ENCODE results near the gene RAB12. TPM values are rescaled to one million over a fixed set of nuclear protein-coding genes. Genes with fewer than 3 reads are reported as not detected.
A peak's percentile ranks its signal among the peaks of the same experiment; 100 is the strongest.

Gene RAB12, protein sequence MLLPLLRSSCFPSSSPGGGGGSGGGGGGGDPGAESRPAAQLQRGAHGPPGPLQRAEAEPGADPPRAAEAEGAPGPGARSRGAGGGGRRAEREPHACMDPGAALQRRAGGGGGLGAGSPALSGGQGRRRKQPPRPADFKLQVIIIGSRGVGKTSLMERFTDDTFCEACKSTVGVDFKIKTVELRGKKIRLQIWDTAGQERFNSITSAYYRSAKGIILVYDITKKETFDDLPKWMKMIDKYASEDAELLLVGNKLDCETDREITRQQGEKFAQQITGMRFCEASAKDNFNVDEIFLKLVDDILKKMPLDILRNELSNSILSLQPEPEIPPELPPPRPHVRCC
- 103 TPM for total RNA-seq
- long read RNA-seq, transcript RAB12-203 (6 exons, 2,145 nt): major isoform, 11 of 11 reads
- long read RNA-seq, partial matches to known transcripts: 0 of 11 reads
- long read RNA-seq, other reads (novel, unspliced or antisense): 0 of 11 reads

DNA sequence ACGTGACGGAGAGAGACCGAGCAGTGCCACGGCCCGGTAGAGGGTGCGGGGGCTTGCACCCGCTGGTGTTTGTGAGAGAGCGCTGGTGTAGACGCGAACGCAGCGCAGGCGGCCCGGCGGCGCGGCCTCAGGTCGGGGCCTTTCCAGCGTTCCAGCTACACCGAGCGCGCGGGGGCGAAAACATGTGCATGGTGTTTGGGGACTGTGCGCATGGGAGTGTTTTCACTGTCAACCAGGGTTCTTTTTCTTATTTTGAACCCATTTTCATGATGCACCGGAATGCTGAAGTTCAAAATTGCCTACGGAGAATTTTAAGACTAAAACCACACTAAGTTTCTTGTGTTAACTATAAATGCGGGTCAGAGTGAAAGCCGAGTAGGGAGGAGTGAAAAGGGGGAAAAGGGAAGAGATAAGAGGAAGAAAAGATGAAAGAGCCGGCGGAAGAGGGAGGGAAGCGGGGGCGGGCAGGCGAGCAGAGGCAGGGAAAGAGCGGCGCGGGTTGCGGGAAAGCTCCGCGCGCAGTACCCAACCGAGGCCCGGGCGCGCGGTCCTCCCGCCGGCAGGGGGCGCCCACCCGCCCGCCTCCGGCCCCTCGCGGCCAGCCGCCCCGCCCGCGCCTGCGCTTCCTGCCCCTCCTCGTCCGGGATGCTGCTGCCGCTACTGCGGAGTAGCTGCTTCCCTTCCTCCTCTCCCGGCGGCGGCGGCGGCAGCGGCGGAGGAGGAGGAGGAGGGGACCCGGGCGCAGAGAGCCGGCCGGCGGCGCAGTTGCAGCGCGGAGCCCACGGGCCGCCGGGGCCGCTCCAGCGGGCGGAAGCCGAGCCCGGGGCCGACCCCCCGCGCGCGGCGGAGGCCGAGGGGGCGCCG lies at the start of gene RAB12:
Gene RAB12, plus strand, starts transcription at position 643 of the 864 bp plus-strand sequence. Its CDS starts 3 bp downstream, at position 646.
- H3K27ac ChIP-seq (replicated peaks): peak within 1 kb of the TSS; percentile 88
- intact Hi-C loops (cut with micrococcal nuclease): no loop called here
- TF ChIP-seq, protein P1, sequence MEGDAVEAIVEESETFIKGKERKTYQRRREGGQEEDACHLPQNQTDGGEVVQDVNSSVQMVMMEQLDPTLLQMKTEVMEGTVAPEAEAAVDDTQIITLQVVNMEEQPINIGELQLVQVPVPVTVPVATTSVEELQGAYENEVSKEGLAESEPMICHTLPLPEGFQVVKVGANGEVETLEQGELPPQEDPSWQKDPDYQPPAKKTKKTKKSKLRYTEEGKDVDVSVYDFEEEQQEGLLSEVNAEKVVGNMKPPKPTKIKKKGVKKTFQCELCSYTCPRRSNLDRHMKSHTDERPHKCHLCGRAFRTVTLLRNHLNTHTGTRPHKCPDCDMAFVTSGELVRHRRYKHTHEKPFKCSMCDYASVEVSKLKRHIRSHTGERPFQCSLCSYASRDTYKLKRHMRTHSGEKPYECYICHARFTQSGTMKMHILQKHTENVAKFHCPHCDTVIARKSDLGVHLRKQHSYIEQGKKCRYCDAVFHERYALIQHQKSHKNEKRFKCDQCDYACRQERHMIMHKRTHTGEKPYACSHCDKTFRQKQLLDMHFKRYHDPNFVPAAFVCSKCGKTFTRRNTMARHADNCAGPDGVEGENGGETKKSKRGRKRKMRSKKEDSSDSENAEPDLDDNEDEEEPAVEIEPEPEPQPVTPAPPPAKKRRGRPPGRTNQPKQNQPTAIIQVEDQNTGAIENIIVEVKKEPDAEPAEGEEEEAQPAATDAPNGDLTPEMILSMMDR (IDR thresholded peaks at IDR 0.05; ENCODE audit: borderline replicate concordance): peak; percentile 91
- peaks cover 59% of the 10 kb centered on the region for H3K4me1 ChIP-seq
- no peaks in the 10 kb centered on the region for H3K9me3 ChIP-seq (replicated peaks)
- peak; percentile 89 for DNase-seq
- H3K27me3 ChIP-seq (ENCODE audit: low read depth): no peaks in the 10 kb centered on the region
- no peaks in the 10 kb centered on the region for H3K36me3 ChIP-seq
- H3K4me3 ChIP-seq: peak within 1 kb of the TSS; percentile 98

DNA sequence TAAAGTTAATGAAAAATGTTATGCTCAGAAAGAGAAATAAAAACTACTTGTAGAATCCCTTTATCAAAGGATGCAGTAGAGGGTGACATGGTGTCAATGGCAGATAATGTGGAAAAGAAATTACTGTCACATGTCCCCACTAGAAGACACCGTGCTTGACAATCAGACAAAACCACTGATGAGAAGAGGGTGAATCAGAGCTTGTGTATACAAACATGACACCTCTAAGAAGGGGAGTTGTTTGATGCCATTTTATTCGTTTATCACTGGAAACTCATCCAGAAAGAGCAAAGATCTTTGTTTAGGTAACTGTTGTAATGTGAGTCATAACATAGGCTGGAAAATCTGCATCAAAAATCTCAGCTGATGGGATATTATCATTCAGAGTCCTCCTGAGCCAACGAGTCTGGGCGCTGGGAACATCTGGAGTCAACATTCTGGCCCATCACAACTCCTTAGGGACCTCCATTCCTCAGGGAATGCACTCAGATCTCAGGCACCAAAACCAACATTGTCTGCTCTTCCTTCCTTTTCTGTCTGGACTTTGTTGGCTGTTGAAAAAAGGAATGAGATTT lies 49.5 kb upstream of the RAB12 start:
- Histone ChIP-seq H3K36me3 (no peaks in the 10 kb centered on the region), H3K4me1 (peaks cover 31% of the 10 kb centered on the region), H3K27ac (replicated peaks) (peak overlapping the region; percentile 19), H3K27me3 (ENCODE audit: low read depth) (no peaks in the 10 kb centered on the region), H3K4me3 (no peak overlapping the region), H3K9me3 (replicated peaks) (no peaks in the 10 kb centered on the region)
- no peak for DNase-seq
- TF ChIP-seq, protein P1 (IDR thresholded peaks at IDR 0.05; ENCODE audit: borderline replicate concordance): no peak
- intact Hi-C loops (cut with micrococcal nuclease): no loop called here

DNA sequence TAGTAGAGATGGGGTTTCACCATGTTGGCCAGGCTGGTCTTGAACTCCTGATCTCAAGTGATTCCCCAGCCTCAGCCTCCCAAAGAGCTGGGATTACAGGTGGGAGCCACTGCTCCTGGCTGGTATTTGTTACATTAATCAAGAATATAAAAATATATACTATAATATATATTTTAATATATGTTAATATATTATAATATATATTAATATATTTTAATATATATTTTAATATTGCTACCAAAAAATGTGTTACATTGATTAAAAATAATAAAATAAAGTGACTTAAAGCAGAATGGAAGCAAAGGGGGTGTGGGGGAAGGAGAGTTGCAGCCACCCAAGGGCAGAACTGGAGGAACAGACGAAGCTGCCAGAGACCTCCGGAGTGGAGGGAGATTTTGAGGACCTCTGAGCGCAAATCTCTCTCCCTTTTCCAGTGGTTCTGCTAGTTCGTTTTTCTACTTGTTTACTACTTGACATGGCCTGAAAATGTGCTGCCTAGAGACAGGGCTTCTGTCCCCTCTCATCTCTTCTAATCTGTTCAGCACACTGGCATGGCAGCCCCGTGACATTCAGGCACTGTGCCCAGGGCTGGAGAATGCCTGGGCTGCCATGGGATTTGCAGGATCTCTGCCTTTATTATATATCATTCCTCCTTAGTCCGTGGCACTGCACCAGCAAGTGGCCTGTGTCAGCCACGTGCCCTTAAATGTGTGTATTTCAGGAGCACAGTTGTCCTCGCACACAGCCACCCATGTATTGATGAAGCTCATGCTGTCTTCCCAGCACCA lies 47.9 kb upstream of the RAB12 start:
- peak; percentile 76 for DNase-seq
- TF ChIP-seq, protein P1 (IDR thresholded peaks at IDR 0.05; ENCODE audit: borderline replicate concordance): no peak

GRCh38 chr18:8562070-8562469 lies 47.2 kb upstream of the RAB12 start:
- Histone ChIP-seq H3K27me3 (ENCODE audit: low read depth) (no peaks in the 10 kb centered on the region), H3K36me3 (no peaks in the 10 kb centered on the region), H3K4me1 (peaks cover 31% of the 10 kb centered on the region), H3K27ac (replicated peaks) (peak overlapping the region; percentile 88), H3K4me3 (no peak overlapping the region), H3K9me3 (replicated peaks) (no peaks in the 10 kb centered on the region)
- no peak for DNase-seq
- intact Hi-C loops (cut with micrococcal nuclease): no loop called here
- TF ChIP-seq, protein P1 (IDR thresholded peaks at IDR 0.05; ENCODE audit: borderline replicate concordance): no peak

More for the DNA sequence above, 47.9 kb upstream of the RAB12 start:
- intact Hi-C loops (cut with micrococcal nuclease): no loop called here
- H3K9me3 ChIP-seq (replicated peaks): no peaks in the 10 kb centered on the region
- no peak overlapping the region for H3K4me3 ChIP-seq
- H3K27me3 ChIP-seq (ENCODE audit: low read depth): no peaks in the 10 kb centered on the region
- peaks cover 31% of the 10 kb centered on the region for H3K4me1 ChIP-seq
- no peaks in the 10 kb centered on the region for H3K36me3 ChIP-seq
- H3K27ac ChIP-seq (replicated peaks): peak overlapping the region; percentile 88
